Measurements from ENCODE around the gene PRSS1.
"Not testable (repeated sequence)": the region's sequence is repeated elsewhere in the genome, so short reads cannot be mapped to it uniquely, and the experiment has no call there.

Gene PRSS1

DNA sequence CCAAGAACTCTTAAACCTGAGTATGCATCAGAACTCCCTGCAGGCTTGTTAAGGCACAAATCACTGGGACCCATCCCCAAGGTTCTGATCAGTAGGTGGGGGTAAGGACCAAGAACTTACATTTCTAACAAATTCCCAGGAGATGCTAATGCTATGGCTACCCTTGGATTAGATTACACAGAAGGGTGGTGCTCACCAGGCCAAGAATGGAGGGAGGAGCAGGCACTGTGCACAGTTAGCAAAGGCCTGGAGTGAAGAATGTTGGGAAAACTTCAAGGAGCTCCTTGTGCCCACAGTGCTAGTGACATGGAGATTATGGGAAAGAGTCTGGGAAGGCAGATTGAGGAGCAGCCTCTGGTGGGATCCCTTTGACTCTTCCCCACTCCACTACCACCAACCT, 23.4 kb downstream of the PRSS1 start:
- H3K4me3 ChIP-seq (ENCODE audit: severe bottlenecking), result no peak overlapping the region
- ATAC-seq (ENCODE audit: low read depth), result no peak
- TF ChIP-seq CTCF (IDR thresholded peaks at IDR 0.05; ENCODE audit: poor library complexity, severe bottlenecking), result no peak

DNA sequence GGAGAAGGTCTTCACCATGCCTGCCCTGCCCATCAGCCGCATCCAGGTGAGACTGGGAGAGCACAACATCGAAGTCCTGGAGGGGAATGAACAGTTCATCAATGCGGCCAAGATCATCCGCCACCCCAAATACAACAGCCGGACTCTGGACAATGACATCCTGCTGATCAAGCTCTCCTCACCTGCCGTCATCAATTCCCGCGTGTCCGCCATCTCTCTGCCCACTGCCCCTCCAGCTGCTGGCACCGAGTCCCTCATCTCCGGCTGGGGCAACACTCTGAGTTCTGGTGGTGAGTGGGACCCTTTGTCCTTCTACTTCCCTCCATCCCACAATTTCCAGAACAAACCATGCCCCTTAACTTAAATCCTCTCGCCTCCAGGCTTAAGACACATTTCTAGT, 24.0 kb downstream of the PRSS1 start:
- DNase-seq (ENCODE audit: low spot score), result no peak
- no peak for ATAC-seq (ENCODE audit: low read depth)
- Histone ChIP-seq H3K27me3 (ENCODE audit: insufficient read depth, poor library complexity, severe bottlenecking) (no peaks in the 10 kb centered on the region), H3K4me3 (ENCODE audit: severe bottlenecking) (no peak overlapping the region), H3K4me1 (ENCODE audit: insufficient read depth, poor library complexity, severe bottlenecking) (no peaks in the 10 kb centered on the region), H3K9me3 (ENCODE audit: severe bottlenecking) (no peaks in the 10 kb centered on the region), H3K36me3 (ENCODE audit: low read depth) (no peaks in the 10 kb centered on the region), H3K27ac (ENCODE audit: poor library complexity, severe bottlenecking) (no peak overlapping the region)
- no peak for TF ChIP-seq CTCF (IDR thresholded peaks at IDR 0.05; ENCODE audit: poor library complexity, severe bottlenecking)

More for the DNA sequence above, 23.4 kb downstream of the PRSS1 start:
- Histone ChIP-seq H3K27me3 (ENCODE audit: insufficient read depth, poor library complexity, severe bottlenecking) (no peaks in the 10 kb centered on the region), H3K4me1 (ENCODE audit: insufficient read depth, poor library complexity, severe bottlenecking) (no peaks in the 10 kb centered on the region), H3K9me3 (ENCODE audit: severe bottlenecking) (no peaks in the 10 kb centered on the region), H3K36me3 (ENCODE audit: low read depth) (no peaks in the 10 kb centered on the region), H3K27ac (ENCODE audit: poor library complexity, severe bottlenecking) (no peak overlapping the region)
- DNase-seq (ENCODE audit: low spot score), result no peak

DNA sequence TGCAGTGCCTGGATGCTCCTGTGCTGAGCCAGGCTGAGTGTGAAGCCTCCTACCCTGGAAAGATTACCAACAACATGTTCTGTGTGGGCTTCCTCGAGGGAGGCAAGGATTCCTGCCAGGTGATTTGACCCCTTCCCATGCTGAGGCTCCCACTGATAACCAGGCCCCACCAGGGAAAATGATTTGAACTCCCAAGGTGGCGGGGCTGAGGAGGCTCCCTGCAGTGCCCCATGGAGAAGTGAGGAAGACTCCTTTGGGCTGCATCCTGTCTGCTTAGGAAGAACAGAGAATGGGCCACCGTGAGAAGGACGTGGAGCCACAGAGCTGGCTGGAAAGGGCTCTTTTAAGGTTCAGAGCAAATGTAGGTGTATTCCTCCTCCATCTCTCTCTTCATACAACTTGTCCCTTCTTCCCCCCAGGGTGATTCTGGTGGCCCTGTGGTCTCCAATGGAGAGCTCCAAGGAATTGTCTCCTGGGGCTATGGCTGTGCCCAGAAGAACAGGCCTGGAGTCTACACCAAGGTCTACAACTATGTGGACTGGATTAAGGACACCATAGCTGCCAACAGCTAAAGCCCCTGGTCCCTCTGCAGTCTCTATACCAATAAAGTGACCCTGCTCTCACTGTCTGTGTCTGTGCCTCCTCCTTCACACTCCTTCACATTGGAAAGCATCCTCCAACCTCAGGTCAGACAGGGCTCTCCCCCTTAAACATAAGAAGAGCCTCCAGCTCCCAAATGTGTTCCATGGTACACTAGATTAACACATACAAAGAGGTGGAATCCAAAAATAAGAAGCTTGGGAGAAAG, 24.9 kb downstream of the PRSS1 start:
- Histone ChIP-seq H3K27ac (ENCODE audit: poor library complexity, severe bottlenecking) (no peak overlapping the region), H3K36me3 (ENCODE audit: low read depth) (no peaks in the 10 kb centered on the region), H3K27me3 (ENCODE audit: insufficient read depth, poor library complexity, severe bottlenecking) (no peaks in the 10 kb centered on the region), H3K9me3 (ENCODE audit: severe bottlenecking) (no peaks in the 10 kb centered on the region), H3K4me3 (ENCODE audit: severe bottlenecking) (no peak overlapping the region), H3K4me1 (ENCODE audit: insufficient read depth, poor library complexity, severe bottlenecking) (no peaks in the 10 kb centered on the region)
- DNase-seq (ENCODE audit: low spot score) (no peak), ATAC-seq (ENCODE audit: low read depth) (no peak)
- no peak for TF ChIP-seq CTCF (IDR thresholded peaks at IDR 0.05; ENCODE audit: poor library complexity, severe bottlenecking)

- Histone ChIP-seq H3K4me1 (ENCODE audit: insufficient read depth, poor library complexity, severe bottlenecking) (no peaks in the 10 kb centered on the region), H3K9me3 (ENCODE audit: severe bottlenecking) (no peaks in the 10 kb centered on the region), H3K36me3 (ENCODE audit: low read depth) (no peaks in the 10 kb centered on the region), H3K27ac (ENCODE audit: poor library complexity, severe bottlenecking) (no peak overlapping the region), H3K4me3 (ENCODE audit: severe bottlenecking) (no peak overlapping the region), H3K27me3 (ENCODE audit: insufficient read depth, poor library complexity, severe bottlenecking) (no peaks in the 10 kb centered on the region)
- no peak for TF ChIP-seq CTCF (IDR thresholded peaks at IDR 0.05; ENCODE audit: poor library complexity, severe bottlenecking)
- ATAC-seq (ENCODE audit: low read depth) (no peak), DNase-seq (ENCODE audit: low spot score) (no peak)
Observed at GRCh38 chr7:142774826-142775225, 25.6 kb downstream of the PRSS1 start.

DNA sequence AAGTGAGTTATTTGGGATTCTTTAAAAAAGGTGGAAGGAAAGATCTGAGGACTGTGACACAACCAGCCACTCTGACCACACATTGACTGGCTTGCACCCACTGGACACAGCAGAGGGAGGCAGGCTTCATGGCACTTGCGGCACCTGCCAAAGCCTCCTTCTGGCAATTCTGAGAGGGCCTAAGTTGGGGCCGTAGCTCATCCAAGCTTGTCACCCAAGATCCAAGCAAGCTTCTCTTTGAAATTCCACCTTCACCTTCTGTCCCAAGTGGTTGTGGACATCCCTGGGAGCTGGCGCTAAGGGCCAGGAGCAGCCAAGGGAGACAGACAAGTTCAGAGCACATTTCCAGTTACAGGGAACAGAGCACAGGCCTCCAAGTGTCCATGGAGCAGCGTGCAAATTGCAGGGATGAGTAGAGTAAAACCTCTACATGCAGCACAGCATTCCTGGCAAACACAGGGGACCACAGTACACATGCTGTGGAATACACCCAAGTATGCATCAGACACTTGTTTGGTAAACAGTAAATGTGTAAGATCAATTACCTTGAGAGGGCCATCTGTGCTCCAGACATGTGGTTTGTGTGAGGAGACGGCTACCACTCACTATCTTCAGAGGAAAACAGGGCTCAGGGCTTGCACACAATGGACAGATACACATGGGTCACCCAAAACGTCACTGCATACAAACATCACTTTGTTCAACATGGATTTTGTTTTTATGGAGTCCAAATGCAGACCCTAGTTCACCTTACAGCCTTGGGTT, 26.3 kb downstream of the PRSS1 start:
- not testable (repeated sequence) for H3K27ac ChIP-seq (ENCODE audit: poor library complexity, severe bottlenecking); H3K36me3 ChIP-seq (ENCODE audit: low read depth); H3K27me3 ChIP-seq (ENCODE audit: insufficient read depth, poor library complexity, severe bottlenecking); ATAC-seq (ENCODE audit: low read depth); DNase-seq (ENCODE audit: low spot score); H3K9me3 ChIP-seq (ENCODE audit: severe bottlenecking); H3K4me1 ChIP-seq (ENCODE audit: insufficient read depth, poor library complexity, severe bottlenecking); H3K4me3 ChIP-seq (ENCODE audit: severe bottlenecking)

All from RWPE2 (cell line).